NCI-H226 (cell line): ENCODE results near the gene TGFBR2.

Experiments used
- DNase-seq: peaks from one replicate; pipeline ENCODE4 v3.0.0-alpha.2; 2015

The TGFBR2 gene

DNA sequence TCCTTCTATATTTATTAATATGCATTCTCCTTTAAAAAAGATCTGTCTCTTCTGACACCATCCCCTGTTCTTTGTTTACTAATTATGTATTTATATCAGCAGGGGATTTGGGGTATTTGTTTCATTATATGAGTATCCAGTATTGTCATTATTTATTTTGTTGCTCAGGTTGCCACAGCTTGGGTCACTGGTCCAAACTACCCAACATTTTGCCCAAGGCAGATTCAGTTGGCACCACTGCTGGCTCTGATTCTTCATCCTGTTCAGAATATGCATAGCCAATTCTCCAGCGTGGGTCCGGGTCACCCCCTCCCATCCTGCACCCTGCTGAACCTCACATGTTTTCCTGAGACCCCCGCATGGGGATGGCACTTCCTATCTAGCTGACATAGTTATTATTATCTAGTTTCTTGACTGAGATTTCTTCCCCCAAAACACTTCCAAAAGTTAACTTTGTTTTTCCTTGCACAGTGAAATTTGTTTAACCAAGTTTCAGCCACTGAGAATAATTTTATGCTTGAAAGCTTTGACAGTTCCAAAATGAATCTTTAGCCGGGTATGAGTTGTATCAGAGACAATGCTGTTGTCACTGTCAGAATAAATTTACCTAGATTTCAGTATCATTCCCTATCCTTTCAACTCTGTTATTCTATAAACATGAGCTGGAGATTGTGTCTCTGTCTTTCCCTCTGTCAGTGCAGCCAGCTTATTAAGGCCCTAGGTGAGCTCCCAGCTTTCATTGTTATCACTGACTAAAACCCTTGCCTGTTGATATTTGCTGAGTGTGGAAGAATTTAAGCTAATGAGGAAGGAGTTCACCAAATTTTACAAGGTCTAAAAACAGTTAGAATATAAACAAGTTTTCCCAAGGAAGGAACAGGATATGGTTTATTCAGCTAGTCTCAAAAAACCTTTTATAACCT, 70.3 kb downstream of the TGFBR2 start:
- DNase-seq: no peak

DNA sequence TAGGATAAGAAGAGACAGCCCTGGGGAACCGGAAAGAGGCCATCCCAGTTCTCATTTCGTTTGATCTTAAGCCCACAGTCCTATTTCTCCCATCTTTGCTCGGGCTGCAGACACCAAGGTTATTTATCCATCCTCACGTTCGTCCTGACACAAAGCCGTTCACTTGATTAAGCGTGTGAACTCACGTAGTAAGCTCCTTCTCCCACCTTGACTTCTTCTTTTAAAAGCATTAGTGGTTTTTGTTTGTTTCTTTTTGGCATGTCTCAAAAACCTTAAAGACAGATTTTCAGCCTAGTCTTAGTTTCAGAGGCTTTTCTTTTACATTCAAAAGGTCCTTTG, 70.9 kb downstream of the TGFBR2 start:
- no peak for DNase-seq

DNA sequence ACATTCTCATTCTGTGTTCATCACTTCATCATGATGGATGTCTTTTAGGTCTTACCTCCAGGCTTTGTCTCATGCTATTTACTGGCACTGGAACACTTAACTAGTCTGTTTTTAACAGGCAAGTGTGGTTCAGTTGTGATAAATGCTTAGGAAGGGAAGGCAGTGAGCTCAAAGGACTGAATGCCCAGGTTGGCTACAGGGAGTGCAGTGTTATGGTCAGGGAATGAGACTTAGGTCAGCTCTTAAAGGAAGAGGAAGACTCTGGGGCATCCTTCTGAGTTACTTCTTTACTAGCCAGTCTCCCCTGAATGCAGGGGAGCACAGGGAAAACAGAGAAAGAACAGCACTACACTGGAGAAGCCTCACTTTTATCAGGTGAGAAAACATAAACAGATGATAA, 72.6 kb downstream of the TGFBR2 start:
- DNase-seq: no peak

DNA sequence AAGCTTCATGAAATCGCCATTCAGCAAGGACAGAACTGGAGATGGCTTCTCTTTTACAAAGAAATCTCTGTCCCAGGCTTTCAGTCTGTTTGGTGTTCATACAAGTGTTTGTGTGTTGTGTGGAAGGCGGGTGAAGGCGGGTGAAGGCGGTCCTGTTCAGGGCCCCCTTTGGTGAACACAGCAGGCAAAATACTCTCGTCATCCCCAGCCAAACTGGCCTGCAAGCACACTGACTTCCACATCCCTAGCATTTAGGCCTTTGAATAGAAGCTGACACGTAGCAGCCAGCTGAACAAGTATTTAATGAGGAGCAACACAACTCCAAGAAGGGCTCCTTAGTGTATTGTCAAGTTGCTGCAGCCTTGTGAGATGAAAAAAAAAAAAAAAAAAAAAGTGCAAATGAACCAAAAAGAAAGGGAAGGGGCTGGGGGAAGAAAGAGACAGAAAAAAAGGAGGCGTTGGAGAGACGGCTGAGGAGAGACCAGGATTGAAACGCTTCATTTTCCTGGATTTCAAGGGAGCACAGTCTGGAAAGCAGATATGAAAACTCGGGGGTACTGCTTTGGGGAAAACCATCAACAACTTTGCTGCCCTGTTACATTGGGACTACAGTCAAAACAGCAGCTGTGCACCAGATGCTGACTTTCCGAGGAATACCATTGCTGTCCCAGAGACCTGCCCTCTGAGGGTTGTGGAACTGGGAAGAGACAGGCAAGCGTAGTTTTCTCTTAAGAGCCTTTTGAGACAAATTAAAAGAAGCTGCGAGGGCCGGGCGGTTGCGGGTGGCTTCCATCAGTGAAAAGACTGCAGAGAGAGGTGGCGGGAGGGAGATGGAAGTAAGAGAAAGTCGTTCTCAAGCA, 74.6 kb downstream of the TGFBR2 start:
- no peak for DNase-seq

DNA sequence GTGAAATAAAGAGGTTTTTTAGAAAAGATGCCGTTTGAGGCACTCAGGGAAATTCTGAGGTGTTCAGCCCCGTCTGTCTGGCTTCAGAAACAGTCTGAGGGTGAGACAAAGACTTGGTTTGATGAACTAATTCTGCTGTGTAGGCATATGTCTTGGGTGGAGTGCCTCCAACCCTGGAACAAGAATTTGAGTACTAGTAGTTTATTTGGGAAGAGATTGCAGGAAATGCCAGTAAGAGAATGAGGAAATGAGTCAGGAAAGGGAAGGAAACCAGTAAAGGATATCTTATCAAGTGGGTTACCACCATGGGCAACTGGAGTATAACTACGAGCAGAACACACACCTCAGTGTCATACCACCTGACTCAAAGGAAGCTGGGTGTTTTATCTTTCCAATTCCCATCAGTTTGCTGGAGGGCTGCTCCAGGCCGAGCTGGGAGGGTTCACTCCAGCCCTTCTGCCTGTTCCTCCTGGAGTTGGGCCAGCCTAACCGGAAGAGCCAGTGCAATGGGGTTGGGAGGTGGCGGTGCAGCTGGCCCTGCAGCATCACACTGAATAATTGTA, 75.3 kb downstream of the TGFBR2 start:
- DNase-seq: peak; percentile 66

DNA sequence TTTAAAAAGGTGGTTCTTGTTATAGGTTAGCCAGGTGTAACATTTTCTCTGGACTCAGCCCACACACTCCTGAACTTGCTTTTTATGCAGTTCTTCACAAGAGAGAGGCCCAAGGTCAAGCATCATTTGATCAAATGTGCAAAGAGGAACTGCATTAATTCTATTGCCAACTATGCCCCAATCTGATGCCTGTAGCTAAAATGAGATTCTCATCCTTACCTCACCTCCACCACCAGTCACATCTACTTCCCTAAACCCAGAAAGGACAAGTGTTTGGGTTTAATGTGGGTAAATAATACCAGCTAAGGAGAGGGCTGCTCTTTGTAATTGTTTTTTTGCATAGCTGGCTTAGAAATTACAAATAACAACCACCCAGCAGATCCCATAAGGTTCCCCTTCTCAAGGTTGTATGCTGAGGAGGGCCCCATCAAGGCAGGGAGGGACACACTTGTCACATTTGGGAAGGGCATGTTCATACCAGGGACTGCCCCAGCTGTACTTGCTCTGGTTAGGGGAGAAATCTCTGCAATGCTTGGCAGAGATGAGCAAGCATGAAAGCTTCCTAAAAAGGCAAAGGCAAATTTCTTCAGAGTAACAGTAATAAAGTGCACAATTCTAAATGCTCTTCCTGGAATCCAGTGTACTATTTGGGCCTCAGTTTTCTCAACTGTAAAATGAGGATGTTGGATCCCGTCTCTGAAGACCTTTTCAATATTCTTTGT, 76.2 kb downstream of the TGFBR2 start:
- no peak for DNase-seq

DNA sequence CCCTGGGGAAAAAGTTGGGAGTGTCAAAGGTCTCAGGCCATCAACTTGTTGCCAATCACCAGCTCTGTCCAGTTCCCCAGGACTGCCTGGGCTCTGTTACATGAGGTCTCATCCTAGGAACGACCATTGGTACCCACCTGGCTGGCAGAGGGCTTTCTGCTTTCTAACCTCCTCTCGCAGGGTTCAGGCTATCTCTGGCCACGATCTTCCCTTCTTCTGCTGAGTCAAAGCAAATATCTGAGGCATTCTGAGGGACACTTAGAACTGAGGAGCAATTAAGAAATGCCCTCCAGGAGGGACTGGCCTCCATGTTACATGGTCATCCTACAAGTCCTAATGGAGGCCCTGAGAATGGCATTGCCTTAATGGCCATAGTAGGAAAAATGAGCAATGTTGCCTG, 77.4 kb downstream of the TGFBR2 start:
- DNase-seq: no peak

DNA sequence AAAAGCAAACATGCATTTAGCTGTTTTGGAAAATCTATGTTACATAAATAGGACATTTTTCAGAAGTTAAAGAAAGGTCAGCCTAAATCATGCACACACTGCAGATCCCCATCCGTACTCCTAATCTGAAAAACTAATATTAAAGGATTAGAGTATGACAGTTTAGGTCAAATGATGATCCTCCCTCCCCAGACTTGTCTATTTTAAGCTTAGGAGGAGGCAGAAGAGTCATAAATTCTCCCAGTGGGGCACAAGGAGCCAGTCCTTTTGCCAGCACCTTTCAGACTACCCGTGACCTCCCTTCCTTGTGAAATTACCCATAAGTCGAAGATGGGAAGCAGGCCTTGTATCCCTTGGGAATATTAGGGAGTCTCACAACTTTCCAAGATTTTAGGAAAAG, 78.0 kb downstream of the TGFBR2 start:
- no peak for DNase-seq

DNA sequence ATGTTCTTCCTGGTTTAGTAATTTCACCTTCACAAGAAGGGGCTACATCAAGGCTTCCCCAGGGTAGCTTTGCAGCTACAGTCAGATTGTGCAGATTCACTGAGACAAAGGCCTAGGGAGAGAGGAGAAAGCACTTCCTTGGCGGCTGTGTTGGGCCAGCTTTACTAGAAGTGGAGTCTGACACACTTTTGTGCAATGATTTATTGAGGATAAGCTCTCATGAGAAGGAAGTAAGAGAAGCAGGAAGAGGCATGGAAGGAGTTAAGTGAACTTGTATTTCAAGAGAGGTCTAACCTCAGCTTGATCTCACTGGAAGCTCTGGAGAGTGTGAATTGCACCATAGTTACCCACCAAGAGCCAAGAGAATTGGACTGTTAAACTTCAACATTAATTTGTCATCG, 78.9 kb downstream of the TGFBR2 start:
- DNase-seq: no peak

DNA sequence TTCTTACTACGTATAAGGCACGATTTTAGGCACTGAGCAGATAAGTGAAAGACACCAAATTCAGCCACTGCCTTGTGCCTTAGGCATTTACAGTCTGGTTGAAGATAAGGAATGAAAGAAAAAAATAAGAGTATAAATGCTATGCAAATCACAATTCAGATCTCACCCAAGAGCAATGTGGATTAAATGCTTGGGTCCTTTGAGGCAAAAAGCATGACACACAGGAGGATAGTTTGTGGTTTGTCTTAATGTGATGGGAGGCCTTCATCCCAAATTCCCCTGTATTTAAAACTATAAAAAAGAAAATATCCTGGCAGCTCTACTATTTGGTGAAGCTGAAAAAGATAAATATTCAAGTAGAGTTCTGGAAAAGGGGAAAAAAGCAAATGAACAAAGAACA, 79.8 kb downstream of the TGFBR2 start:
- DNase-seq: no peak

DNA sequence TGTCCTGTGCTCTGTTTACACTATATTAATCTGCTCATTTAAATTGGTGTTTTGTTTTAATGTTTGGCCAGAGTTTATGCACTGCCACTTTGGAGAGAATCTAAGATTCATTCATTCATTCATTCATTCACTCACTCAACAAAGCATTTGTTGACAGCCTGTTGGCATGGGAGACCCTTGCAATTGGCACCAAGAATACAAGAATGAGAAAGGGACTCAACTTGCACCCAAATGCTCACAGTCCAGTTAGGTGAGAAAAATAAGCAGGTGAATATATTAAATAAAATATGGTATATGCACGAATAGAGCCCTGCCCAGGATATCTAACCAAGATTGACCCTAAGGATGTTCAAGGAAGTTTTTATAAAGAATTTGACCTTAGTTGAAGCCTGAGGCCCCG, 80.4 kb downstream of the TGFBR2 start:
- no peak for DNase-seq

DNA sequence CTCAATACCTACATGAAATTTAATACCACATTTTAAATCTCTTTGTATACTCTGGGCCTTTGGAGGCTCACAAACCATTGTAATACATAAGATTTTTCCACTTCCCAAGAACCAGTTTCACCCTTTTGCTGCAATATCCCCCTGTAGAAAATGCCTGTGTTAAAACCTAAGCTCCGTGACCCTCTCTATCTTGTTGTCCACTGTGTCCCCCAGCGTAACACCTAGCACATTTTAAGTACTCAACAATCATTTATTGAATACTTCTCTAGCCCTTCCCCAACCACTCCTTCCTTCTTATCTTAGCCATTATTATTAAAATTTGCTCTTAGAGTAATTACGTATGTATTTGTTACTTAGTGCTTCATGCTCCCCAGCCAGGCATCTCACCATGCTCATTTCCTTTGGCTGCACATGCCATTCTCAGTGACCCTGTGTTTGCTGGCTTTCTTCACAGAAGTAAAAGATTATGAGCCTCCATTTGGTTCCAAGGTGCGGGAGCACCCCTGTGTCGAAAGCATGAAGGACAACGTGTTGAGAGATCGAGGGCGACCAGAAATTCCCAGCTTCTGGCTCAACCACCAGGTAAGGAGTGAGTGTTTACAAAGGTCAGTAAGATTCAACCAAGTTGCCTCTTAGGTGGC, 81.6 kb downstream of the TGFBR2 start:
- DNase-seq: no peak

DNA sequence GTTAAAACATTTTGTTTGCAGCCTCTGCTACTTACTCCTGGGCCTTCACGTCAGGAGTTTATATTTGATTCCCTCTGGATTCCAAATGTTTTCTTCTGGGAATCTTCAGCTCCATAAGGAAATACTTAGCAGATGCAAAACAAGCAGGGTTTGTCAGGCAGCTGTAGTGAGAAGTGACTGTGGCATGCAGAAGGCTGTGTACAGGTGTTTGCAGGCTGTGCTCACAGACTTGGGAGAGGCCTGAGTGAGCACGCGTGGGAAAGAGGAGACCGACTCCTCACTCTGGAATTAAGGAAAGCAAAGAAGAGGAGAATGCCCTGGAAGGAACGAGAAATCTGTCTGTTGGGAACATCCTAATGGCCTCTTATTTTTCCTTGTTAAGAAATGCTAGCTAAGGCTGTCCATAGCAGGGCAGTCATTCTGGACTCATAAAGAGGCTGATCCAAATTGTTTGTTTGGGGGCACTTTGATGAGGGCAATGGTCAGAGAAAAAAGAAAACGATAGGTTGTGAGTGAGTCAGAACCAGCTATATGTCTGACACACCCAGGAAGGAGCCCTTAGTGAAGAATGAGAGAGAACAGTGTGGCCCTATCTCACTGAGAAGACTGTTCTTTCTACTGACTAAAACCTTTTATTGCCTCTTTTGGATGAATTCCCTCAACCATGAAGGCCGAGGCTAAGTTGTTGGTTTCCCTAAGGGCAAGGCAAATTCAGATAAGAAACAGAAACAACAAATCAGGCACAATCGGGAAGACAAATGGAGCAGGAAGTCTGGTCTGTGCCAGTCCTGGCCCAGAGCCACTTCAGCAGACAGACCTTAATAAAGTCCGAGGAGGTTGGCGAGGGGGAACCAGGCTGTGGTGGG, 82.6 kb downstream of the TGFBR2 start:
- peak; percentile 73 for DNase-seq

DNA sequence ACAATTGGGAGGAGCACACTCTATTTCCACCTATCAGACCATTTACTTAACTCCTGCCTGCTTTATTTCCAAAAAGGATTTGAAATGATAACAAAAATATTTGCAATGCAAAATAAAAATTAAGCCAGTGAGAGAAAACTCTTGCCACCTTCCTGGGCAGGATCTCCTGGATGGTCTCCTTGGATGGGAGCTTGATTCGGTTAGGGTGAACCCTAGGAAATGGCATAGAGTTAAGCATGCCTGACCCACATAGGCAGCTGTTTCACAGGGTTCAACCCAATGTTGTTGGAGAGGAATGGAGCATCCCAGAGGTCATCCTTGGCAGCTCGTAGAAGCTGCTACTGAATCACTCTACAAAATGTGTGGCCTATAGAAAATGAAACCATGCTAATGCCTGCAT, 83.8 kb downstream of the TGFBR2 start:
- no peak for DNase-seq

DNA sequence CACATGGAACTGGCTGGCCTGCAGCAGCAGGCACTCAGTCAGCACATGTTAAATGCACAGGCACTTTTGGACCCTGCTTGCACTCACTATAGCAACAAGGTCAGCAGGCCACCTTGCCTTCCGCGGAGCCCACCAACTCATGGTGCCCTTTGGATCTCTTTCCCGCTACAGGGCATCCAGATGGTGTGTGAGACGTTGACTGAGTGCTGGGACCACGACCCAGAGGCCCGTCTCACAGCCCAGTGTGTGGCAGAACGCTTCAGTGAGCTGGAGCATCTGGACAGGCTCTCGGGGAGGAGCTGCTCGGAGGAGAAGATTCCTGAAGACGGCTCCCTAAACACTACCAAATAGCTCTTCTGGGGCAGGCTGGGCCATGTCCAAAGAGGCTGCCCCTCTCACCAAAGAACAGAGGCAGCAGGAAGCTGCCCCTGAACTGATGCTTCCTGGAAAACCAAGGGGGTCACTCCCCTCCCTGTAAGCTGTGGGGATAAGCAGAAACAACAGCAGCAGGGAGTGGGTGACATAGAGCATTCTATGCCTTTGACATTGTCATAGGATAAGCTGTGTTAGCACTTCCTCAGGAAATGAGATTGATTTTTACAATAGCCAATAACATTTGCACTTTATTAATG, 85.0 kb downstream of the TGFBR2 start:
- DNase-seq: no peak

DNA sequence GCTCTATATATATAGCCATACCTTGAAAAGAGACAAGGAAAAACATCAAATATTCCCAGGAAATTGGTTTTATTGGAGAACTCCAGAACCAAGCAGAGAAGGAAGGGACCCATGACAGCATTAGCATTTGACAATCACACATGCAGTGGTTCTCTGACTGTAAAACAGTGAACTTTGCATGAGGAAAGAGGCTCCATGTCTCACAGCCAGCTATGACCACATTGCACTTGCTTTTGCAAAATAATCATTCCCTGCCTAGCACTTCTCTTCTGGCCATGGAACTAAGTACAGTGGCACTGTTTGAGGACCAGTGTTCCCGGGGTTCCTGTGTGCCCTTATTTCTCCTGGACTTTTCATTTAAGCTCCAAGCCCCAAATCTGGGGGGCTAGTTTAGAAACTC, 85.5 kb downstream of the TGFBR2 start:
- DNase-seq: no peak

DNA sequence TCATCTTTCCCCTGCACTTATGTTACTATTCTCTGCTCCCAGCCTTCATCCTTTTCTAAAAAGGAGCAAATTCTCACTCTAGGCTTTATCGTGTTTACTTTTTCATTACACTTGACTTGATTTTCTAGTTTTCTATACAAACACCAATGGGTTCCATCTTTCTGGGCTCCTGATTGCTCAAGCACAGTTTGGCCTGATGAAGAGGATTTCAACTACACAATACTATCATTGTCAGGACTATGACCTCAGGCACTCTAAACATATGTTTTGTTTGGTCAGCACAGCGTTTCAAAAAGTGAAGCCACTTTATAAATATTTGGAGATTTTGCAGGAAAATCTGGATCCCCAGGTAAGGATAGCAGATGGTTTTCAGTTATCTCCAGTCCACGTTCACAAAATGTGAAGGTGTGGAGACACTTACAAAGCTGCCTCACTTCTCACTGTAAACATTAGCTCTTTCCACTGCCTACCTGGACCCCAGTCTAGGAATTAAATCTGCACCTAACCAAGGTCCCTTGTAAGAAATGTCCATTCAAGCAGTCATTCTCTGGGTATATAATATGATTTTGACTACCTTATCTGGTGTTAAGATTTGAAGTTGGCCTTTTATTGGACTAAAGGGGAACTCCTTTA, 86.2 kb downstream of the TGFBR2 start:
- no peak for DNase-seq

DNA sequence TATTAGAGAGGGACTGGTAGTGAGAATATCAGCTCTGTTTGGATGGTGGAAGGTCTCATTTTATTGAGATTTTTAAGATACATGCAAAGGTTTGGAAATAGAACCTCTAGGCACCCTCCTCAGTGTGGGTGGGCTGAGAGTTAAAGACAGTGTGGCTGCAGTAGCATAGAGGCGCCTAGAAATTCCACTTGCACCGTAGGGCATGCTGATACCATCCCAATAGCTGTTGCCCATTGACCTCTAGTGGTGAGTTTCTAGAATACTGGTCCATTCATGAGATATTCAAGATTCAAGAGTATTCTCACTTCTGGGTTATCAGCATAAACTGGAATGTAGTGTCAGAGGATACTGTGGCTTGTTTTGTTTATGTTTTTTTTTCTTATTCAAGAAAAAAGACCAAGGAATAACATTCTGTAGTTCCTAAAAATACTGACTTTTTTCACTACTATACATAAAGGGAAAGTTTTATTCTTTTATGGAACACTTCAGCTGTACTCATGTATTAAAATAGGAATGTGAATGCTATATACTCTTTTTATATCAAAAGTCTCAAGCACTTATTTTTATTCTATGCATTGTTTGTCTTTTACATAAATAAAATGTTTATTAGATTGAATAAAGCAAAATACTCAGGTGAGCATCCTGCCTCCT, 87.2 kb downstream of the TGFBR2 start:
- DNase-seq: peak; percentile 19

DNA sequence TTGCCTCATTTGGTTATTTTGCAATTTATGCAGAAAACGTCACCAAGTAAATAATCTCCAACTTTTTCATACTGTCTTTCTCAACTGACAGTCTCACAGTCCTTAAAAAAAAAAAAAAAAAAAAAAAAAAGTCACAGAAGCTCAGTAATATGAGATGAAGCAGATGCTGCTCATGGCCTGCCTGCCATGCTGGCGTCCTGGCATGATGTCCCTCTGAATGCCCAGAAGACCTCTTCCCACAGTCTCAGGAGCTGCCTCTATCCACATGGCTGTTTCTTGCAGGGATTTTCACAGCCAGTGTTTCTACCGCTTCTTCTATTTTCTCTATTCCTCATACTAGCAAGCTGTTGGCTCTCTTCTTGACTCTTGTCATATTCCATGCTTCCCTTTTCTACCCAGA, 87.7 kb downstream of the TGFBR2 start:
- DNase-seq: no peak

DNA sequence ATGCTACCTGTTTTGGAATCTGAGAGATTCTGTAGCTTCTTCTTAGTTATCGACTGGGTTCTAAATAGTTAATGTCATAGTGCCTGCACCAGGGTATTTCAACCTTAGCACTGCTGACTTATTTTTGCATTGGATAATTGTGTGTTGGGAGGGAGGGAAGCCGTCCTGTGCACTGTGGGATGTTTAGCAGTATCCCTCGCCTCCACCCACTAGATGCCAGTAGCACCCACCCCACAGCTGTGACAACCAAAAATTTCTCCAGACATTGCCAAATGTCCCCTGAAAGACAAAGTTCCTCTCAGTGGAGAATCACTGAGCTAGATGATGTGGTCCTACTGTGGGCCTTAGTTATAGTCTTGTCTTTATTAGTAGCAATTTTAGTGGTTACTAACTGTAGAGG, 88.3 kb downstream of the TGFBR2 start:
- no peak for DNase-seq
